HUES64 (cell line): Measurements from ENCODE around the gene EPB41L4B.
"Not testable (repeated sequence)": the region's sequence is repeated elsewhere in the genome, so short reads cannot be mapped to it uniquely, and the experiment has no call there.

Experiments used
- H3K27ac ChIP-seq: 2 replicates; pipeline ENCODE4 v1.7.0; 2013; ENCODE audit warnings: low read depth, low read length, inconsistent platforms
- H3K27me3 ChIP-seq: 2 replicates; pipeline ENCODE4 v1.6.1; 2013; ENCODE audit warnings: mild to moderate bottlenecking, low read length; ENCODE audit not compliant: insufficient read depth
- H3K36me3 ChIP-seq: 2 replicates; pipeline ENCODE4 v1.6.1; 2013; ENCODE audit warnings: mild to moderate bottlenecking, low read length; ENCODE audit not compliant: insufficient read depth
- H3K4me1 ChIP-seq: 2 replicates; pipeline ENCODE4 v1.6.1; 2013; ENCODE audit warnings: mild to moderate bottlenecking, low read length, moderate library complexity; ENCODE audit not compliant: insufficient read depth
- H3K4me3 ChIP-seq: 2 replicates; pipeline ENCODE4 v1.5.1; 2013; ENCODE audit warnings: mild to moderate bottlenecking, low read length, moderate library complexity
- H3K9ac ChIP-seq: 2 replicates; pipeline ENCODE4 v1.6.1; 2013; ENCODE audit warnings: mild to moderate bottlenecking, low read depth, low read length
- H3K9me3 ChIP-seq: 2 replicates; pipeline ENCODE4 v1.6.1; 2013; ENCODE audit warnings: low read depth, low read length; ENCODE audit not compliant: insufficient read depth
- WGBS: fragments of 150-250, 120-280 bp; methylation state at CpG from one replicate; pipeline ENCODE4 v1.1.7; 2013; ENCODE audit warnings: missing lambda C conversion rate; 5-methylcytosine and 5-hydroxymethylcytosine counted together

The EPB41L4B gene

DNA sequence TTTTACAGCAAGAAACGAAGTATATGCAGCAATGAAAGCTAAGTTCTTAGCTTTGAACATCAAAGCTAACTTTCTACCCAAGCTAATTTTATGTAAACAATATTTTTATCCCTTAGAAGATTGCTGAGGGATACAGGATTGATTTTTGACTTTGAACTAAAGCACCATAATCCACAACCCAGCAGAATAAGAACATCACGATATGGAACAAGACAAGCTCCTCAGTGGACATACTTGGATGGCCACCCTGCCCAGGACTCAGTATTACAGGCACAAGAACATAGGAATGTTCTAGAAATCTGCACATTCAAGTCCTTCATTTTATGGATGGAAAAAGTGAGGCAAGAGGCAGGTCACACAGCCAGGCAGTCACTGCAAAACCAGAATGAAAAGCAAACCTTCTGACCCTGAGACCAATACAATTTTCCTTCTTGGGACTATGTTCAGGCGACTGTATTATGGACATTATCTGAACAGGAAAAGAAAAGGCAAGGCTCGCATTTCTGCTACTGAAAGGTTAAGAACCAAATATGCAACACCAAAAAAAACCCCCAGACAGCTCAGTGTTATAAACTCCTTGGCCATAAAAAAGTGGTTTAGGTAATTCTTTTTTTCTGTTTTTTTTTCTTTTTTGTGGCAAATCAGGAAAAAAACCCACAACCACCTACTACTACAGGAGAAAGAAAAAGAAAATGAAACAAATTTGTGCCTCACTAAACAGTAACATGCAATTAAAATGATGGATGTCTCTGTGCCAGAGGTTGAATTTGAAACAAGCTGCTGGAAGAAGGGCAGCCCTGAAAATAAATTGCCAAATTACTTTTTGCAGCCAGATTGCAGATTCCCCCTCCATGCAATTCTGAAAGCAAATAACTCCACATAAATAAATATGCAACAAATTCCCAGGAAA, 25.4 kb downstream of the EPB41L4B start:
- WGBS: 83% methylated on average over 4 of the region's 4 CpGs
- no peaks in the 10 kb centered on the region for H3K36me3 ChIP-seq
- no peak overlapping the region for H3K27ac ChIP-seq
- H3K9ac ChIP-seq: no peak overlapping the region
- no peaks in the 10 kb centered on the region for H3K27me3 ChIP-seq
- no peaks in the 10 kb centered on the region for H3K9me3 ChIP-seq
- no peaks in the 10 kb centered on the region for H3K4me1 ChIP-seq
- no peak overlapping the region for H3K4me3 ChIP-seq

GRCh38 chr9:109290385-109290784, 30.5 kb downstream of the EPB41L4B start:
- Histone ChIP-seq H3K27ac (no peak overlapping the region), H3K9ac (no peak overlapping the region)

DNA sequence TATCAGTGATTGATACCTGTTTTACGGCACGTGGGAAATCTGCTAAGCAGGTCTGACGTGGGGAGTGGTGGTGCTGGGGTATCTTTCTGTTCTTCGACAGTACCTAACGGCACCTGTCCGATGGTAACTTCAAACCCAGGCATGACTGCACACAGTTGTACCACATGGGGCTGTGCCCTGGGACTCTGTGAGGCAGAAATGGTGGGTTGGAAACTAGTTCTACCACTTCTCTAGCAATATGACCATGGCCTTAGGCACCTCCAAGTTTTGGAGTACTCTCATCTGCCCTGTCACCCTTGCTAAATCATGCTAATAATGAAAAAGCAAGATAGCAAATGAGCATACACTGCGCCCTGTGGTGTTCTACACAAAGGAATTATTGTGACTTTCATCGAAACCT, 30.9 kb downstream of the EPB41L4B start:
- no peaks in the 10 kb centered on the region for H3K36me3 ChIP-seq
- peaks cover 9% of the 10 kb centered on the region; the same call in 1 of the 2 replicates for H3K4me1 ChIP-seq

More at GRCh38 chr9:109290385-109290784, 30.5 kb downstream of the EPB41L4B start:
- H3K9me3 ChIP-seq: no peaks in the 10 kb centered on the region
- H3K4me1 ChIP-seq: peaks cover 9% of the 10 kb centered on the region; the same call in 1 of the 2 replicates
- no peak overlapping the region for H3K4me3 ChIP-seq
- no peaks in the 10 kb centered on the region for H3K27me3 ChIP-seq
- no peaks in the 10 kb centered on the region for H3K36me3 ChIP-seq

DNA sequence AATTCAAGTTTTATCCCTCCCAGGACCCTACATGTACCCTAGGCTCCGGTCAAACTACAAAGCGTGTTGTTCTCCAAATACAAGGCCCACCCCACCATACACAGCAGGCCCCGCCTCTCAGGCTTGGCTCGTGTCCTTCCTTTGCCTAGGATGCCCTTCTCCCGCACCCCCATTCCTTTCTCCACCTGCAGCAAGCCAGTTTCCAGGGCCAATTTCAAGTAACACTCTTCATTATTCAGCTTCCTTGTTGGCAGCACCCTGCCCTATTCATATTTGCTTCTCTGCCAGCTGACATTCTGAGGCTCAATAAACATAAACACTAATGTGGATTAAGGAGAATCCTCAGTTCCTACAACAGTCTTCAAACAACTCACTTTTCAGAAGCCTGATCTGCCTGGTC, 31.7 kb downstream of the EPB41L4B start:
- WGBS: 82% methylated on average over 5 of the region's 5 CpGs
- no peak overlapping the region for H3K9ac ChIP-seq
- H3K27ac ChIP-seq: no peak overlapping the region
- H3K4me1 ChIP-seq: peaks cover 9% of the 10 kb centered on the region; the same call in 1 of the 2 replicates
- H3K36me3 ChIP-seq: no peaks in the 10 kb centered on the region
- H3K4me3 ChIP-seq: no peak overlapping the region
- H3K9me3 ChIP-seq: no peaks in the 10 kb centered on the region
- no peaks in the 10 kb centered on the region for H3K27me3 ChIP-seq

More for the DNA sequence above, 30.9 kb downstream of the EPB41L4B start:
- H3K27me3 ChIP-seq: no peaks in the 10 kb centered on the region
- no peak overlapping the region for H3K9ac ChIP-seq
- 91% methylated on average over 8 of the region's 8 CpGs for WGBS
- H3K4me3 ChIP-seq: no peak overlapping the region
- H3K27ac ChIP-seq: no peak overlapping the region
- H3K9me3 ChIP-seq: no peaks in the 10 kb centered on the region

- H3K36me3 ChIP-seq: no peaks in the 10 kb centered on the region
- H3K27me3 ChIP-seq: no peaks in the 10 kb centered on the region
- H3K4me1 ChIP-seq: peaks cover 9% of the 10 kb centered on the region; the same call in 1 of the 2 replicates
- H3K9ac ChIP-seq: no peak overlapping the region
- H3K4me3 ChIP-seq: no peak overlapping the region
- H3K9me3 ChIP-seq: no peaks in the 10 kb centered on the region
- H3K27ac ChIP-seq: no peak overlapping the region
Observed at GRCh38 chr9:109286981-109287380, 33.9 kb downstream of the EPB41L4B start.

DNA sequence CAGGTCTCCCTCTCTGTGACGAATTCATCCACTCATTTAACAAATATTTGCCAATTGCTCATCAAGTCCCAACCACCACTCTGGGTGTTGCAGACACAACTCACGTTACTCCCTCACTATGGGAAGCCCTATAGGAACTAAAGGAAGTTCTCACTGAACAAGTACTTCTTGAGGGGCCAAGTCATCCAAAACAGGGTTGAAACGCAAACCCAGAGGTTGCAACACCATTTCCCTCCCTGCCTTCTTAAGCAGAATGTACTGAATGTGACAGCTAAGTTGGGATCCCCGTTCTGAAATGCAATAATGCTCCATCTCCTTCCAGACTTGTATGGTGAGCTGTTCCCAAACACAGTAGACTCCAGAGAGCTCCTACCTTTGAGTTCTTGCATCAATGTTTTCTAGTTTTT, 34.3 kb downstream of the EPB41L4B start:
- WGBS: 88% methylated on average over 4 of the region's 4 CpGs
- Histone ChIP-seq H3K4me1 (peaks cover 9% of the 10 kb centered on the region; the same call in 1 of the 2 replicates), H3K9ac (no peak overlapping the region), H3K9me3 (no peaks in the 10 kb centered on the region), H3K27me3 (no peaks in the 10 kb centered on the region), H3K4me3 (no peak overlapping the region), H3K36me3 (no peaks in the 10 kb centered on the region), H3K27ac (no peak overlapping the region)

DNA sequence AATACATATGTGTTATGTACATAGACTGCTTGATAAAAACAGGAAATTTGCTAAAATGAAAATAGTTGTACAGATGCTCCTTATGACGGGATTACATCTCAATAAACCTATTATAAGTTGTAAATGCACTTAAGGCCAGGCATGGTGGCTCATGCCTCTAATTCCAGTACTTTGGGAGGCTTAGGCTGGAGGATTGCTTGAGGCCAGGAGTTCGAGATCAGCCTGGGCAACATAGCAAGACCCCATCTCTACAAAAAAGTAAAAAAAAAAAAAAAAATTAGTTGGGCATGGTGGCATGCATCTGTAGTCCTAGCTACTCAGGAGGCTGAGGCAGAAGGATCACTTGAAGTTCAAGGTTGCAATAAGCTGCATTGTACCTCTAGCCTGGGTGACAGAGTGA, 37.2 kb downstream of the EPB41L4B start:
- H3K4me3 ChIP-seq, H3K27me3 ChIP-seq, H3K9me3 ChIP-seq, H3K27ac ChIP-seq, H3K36me3 ChIP-seq, H3K4me1 ChIP-seq, H3K9ac ChIP-seq: not testable (repeated sequence)
- WGBS: 100% methylated on average over 2 of the region's 2 CpGs

DNA sequence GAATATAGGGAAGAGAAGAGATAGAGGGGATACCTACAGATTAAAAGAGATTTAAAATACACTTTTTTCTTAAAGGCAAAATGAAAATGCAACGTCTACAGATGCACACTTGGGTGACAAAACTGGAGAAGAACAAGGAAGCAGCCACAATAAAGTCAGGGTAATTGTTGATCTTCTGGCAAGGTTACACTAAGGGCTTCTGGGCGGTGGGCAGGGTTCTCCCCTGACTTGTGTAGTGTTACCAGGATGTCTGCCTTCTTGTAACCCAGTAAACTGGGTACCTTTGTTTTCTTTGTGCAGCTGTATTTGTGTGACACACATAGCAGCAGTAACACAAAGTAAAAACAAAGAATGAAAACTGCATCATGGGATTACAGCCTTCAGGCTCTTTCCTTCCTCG, 37.8 kb downstream of the EPB41L4B start:
- Histone ChIP-seq H3K9ac (no peak overlapping the region), H3K9me3 (no peaks in the 10 kb centered on the region), H3K4me3 (no peak overlapping the region), H3K36me3 (no peaks in the 10 kb centered on the region; the same call in 1 of the 2 replicates), H3K4me1 (no peaks in the 10 kb centered on the region), H3K27me3 (no peaks in the 10 kb centered on the region), H3K27ac (no peak overlapping the region)
- WGBS: 90% methylated on average over 3 of the region's 3 CpGs

DNA sequence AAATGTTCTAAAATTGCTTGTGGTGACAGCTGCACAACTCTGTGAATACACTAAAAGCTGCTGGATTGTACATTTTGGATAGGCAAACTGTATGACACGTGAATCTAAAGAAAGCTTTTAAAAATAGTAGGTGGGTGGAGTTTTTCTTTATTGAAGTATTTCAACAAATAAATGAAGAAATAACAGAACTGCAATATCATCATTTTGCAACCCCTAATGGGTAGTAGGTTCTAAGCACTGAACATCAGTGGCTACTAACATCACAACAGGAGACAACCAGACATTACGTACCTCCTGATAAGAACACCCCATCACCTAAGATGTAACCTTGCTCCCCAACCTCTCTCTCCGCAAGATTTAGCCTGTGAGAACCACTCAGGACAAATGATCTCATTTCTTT, 38.6 kb downstream of the EPB41L4B start:
- no peak overlapping the region for H3K27ac ChIP-seq
- no peaks in the 10 kb centered on the region for H3K27me3 ChIP-seq
- no peaks in the 10 kb centered on the region; the same call in 1 of the 2 replicates for H3K36me3 ChIP-seq
- no peak overlapping the region for H3K4me3 ChIP-seq
- H3K9ac ChIP-seq: no peak overlapping the region
- H3K4me1 ChIP-seq: no peaks in the 10 kb centered on the region
- no peaks in the 10 kb centered on the region for H3K9me3 ChIP-seq
- 87% methylated on average over 3 of the region's 3 CpGs for whole genome bisulfite sequencing

DNA sequence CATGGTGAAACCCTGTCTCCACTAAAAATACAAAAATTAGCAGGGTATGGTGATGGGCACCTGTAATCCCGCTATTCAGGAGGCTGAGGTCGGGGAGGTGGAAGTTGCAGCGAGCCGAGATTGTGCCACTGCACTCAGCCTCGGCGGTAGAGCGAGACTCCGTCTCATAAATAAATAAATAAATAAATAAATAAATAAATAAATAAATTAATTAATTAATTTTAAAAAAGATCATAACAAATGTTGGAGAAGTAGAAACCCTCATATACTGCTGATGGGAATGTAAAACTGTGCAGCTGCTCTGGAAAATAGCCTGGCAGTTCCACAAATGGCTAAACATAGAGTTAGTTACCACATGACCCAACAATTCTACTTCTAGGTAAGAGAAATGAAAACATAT, 39.3 kb downstream of the EPB41L4B start:
- Histone ChIP-seq H3K9ac (no peak overlapping the region), H3K4me1 (no peaks in the 10 kb centered on the region), H3K4me3 (no peak overlapping the region), H3K36me3 (no peaks in the 10 kb centered on the region; the same call in 1 of the 2 replicates), H3K27me3 (no peaks in the 10 kb centered on the region), H3K27ac (no peak overlapping the region), H3K9me3 (no peaks in the 10 kb centered on the region)
- WGBS: 95% methylated on average over 4 of the region's 8 CpGs

DNA sequence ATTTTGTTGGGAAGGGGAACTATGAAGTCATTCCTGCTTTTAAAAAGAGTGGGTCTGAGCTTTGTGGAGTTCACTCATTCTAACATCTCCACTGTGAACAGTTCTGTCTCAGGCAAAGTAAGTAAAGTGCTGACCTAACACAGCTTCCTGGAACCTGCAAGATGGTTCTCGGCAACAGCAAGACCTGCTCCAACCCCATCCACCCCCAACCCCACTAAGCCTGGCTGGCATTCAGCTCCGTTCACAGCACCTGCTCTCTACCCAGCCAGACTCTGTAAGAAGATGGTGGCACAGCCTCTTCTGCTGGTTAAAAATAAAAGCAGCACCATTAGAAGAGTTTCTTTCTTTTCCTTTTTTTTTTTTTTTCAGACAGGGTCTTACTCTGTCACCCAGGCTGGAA, 42.0 kb downstream of the EPB41L4B start:
- no peaks in the 10 kb centered on the region for H3K27me3 ChIP-seq
- WGBS: 90% methylated on average over 2 of the region's 2 CpGs
- no peaks in the 10 kb centered on the region for H3K9me3 ChIP-seq
- no peaks in the 10 kb centered on the region; the same call in 1 of the 2 replicates for H3K36me3 ChIP-seq
- H3K9ac ChIP-seq: no peak overlapping the region
- no peaks in the 10 kb centered on the region for H3K4me1 ChIP-seq
- H3K4me3 ChIP-seq: no peak overlapping the region
- H3K27ac ChIP-seq: no peak overlapping the region
